ENCODE results near the gene RNF135.

DNA sequence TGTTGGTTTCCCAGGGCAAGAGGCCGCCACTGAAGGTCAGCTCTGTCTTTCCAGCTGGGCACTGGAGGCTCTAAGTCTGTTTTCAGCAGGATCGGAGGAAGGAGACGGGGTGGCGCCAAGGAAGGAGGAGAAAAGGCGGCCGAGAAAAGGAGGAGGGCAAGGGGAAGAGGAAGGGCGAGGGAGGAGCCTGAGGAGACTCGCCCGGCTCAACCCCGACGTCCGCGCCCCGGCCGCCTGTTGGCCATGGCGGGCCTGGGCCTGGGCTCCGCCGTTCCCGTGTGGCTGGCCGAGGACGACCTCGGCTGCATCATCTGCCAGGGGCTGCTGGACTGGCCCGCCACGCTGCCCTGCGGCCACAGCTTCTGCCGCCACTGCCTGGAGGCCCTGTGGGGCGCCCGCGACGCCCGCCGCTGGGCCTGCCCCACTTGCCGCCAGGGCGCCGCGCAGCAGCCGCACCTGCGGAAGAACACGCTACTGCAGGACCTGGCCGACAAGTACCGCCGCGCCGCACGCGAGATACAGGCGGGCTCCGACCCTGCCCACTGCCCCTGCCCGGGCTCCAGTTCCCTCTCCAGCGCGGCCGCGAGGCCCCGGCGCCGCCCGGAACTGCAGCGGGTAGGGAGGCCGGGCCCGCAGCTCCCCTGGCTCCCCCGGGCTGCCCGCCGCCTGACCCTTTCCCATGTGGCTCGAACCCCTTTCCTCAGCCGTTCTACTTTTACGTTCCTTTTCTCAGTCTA is at the start of gene RNF135:
- TF ChIP-seq, protein P1, sequence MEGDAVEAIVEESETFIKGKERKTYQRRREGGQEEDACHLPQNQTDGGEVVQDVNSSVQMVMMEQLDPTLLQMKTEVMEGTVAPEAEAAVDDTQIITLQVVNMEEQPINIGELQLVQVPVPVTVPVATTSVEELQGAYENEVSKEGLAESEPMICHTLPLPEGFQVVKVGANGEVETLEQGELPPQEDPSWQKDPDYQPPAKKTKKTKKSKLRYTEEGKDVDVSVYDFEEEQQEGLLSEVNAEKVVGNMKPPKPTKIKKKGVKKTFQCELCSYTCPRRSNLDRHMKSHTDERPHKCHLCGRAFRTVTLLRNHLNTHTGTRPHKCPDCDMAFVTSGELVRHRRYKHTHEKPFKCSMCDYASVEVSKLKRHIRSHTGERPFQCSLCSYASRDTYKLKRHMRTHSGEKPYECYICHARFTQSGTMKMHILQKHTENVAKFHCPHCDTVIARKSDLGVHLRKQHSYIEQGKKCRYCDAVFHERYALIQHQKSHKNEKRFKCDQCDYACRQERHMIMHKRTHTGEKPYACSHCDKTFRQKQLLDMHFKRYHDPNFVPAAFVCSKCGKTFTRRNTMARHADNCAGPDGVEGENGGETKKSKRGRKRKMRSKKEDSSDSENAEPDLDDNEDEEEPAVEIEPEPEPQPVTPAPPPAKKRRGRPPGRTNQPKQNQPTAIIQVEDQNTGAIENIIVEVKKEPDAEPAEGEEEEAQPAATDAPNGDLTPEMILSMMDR (IDR thresholded peaks at IDR 0.05) = peak; percentile 30 to 76 (median 53)
- peak; percentile 84 to 85 for TF ChIP-seq POLR2A (IDR thresholded peaks at IDR 0.05)

Data from Peyer's patch (tissue), 4 donors.